ENCODE data around the gene CEP55.

CEP55 gene

DNA sequence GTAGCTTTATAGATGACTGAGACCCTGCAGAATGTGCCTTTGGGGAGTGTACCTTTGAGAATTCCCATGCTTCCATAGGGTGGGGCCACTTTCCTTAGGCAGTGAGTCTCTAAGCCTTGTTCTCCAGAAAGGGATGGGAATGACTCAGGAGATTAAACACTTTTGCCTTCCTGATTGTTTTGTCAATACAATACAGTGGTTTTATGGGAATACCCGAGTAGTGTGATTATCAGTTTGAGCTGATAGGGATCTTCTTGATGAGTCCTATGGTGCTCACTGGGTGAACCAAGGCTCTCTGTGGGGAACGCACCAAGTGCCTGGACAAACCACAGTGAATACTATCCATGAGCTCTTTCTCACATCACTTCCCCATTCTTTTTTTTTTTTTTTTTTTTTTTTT, 20.5 kb upstream of the CEP55 start:
- Histone ChIP-seq H3K4me3 (no peak overlapping the region), H3K27ac (peak overlapping the region in 1 of 2 donors; percentile 58)
- peak; percentile 31 for DNase-seq (ENCODE audit: low spot score)
- TF ChIP-seq CTCF (IDR thresholded peaks at IDR 0.05), result no peak

DNA sequence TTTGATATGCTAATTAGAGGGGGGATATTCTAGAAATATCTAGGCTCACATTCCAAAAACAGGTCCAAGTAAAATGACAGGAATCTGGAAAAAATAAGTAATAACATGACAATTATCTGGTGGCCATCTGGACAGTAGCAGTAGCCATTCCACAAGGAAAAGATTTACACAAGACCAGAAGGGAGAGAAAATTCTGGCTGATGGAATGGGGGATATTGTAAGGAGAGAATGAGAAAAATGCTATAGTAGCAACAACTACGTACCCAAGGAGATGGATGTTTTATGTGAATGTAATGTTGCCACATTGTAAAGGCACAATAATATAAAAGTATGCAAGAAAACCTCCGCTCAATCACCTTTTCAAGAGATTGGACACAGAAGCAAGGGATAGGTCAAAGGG, 19.7 kb upstream of the CEP55 start:
- Histone ChIP-seq H3K4me3 (no peak overlapping the region), H3K27ac (no peak overlapping the region)

GRCh38 chr10:93478873-93479272, 17.5 kb upstream of the CEP55 start:
- no peak for DNase-seq (ENCODE audit: low spot score)
- peak overlapping the region; percentile 74 for H3K4me3 ChIP-seq
- H3K27ac ChIP-seq, result peak overlapping the region in 1 of 2 donors; percentile 45
- no peak for TF ChIP-seq CTCF (IDR thresholded peaks at IDR 0.05)

More for the DNA sequence above, 19.7 kb upstream of the CEP55 start:
- peak; percentile 11 for DNase-seq (ENCODE audit: low spot score)
- no peak for TF ChIP-seq CTCF (IDR thresholded peaks at IDR 0.05)

DNA sequence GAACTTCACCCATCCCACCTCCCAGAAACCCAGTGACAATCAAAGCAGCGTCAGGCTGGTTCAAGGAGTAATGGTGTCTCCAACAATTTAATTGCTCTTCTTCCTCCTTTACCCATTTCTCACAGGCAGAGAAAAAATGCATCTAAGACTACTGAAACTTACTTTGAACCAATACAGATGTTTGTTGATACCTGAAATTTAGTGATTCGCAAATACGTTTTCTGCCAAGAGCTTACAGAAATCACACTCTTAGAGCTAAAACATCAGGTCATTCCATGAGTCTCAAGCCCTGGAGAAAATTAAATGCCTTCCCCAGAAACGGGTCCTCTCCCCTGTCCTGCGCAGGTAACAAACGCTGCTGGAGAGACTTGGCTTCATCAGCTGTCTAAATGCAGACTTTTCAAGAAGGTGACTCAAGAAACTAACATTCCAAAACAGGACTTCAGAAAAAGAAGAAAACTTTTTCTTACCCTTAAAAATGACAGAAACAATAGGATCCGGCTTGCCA, 14.7 kb upstream of the CEP55 start:
- peak overlapping the region; percentile 88 to 93 for H3K27ac ChIP-seq
- no peak for DNase-seq (ENCODE audit: low spot score)

DNA sequence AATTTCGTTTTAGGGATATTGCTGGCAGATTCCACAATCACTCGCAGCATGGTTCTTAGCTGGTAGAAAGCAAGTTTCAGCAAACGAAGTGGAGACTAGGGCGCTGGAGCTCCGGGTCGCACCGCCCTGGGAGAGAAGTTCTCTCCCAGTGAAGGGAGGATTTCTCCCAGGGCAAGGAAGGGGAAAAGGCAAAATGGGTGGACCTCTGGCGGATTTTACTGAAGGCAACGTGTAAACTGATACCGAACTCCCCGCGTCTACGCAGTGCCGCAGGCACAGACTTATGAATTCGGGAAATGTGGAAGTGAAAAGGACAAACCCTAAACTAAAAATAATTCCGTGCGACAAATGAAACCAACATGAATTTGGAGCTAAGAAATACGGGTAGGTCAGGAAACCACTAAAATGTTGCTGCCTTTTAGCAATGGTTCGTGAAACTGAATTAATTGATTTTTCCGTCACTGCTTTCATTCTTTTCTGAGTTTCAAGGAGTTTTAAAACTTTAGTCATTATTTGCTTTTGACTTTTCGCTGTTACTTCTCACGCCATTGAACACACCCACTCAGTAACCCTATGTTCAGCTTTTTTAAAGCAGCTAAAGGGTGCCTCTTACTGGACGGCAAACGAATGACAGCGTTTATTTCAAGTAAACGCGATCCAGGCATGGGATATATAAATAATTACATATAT, 14.1 kb upstream of the CEP55 start, which contains the start of gene MYOF:
MYOF (minus strand) TSS at position 190 of the 690 bp plus-strand sequence; CDS start at position 50, 140 bp downstream.
- no peak for TF ChIP-seq CTCF (IDR thresholded peaks at IDR 0.05)
- peak; percentile 87 for DNase-seq (ENCODE audit: low spot score)
- peak within 1 kb of the TSS; percentile 88 to 93 for H3K27ac ChIP-seq
- peak within 1 kb of the TSS; percentile 74 for H3K4me3 ChIP-seq

More for the DNA sequence above, 14.7 kb upstream of the CEP55 start:
- peak overlapping the region; percentile 74 for H3K4me3 ChIP-seq
- no peak for TF ChIP-seq CTCF (IDR thresholded peaks at IDR 0.05)

GRCh38 chr10:93485690-93486089, 10.7 kb upstream of the CEP55 start:
- Histone ChIP-seq H3K4me3 (no peak overlapping the region), H3K27ac (no peak overlapping the region)
- no peak for TF ChIP-seq CTCF (IDR thresholded peaks at IDR 0.05)
- DNase-seq (ENCODE audit: low spot score), result no peak

All from coronary artery (tissue), 2 donors.